Mesothelial cell of epicardium (in vitro differentiated cells): ENCODE results near the gene EFCAB5. TPM values are rescaled to one million over a fixed set of nuclear protein-coding genes. Genes with fewer than 3 reads are reported as not detected.

ENCODE experiments used
- DNase-seq, 2 experiments: peaks; one replicate each; pipeline ENCODE4 v3.0.0; 2021; ENCODE audit warnings: low spot score in 2 of 2; ENCODE audit not compliant: unreplicated experiment in 2 of 2
- H3K27ac Mint-ChIP-seq: 2 replicates; pipeline ENCODE4 v1.8.0; 2021; ENCODE audit warnings: mixed read lengths
- H3K27me3 Mint-ChIP-seq: 2 replicates; pipeline ENCODE4 v1.8.0; 2021; ENCODE audit warnings: low read depth, mixed read lengths
- H3K36me3 Mint-ChIP-seq: 2 replicates; pipeline ENCODE4 v1.8.0; 2021; ENCODE audit warnings: mixed read lengths
- H3K4me1 Mint-ChIP-seq: 2 replicates; pipeline ENCODE4 v1.8.0; 2021; ENCODE audit warnings: mixed read lengths
- H3K4me3 Mint-ChIP-seq: 2 replicates; pipeline ENCODE4 v1.8.0; 2021; ENCODE audit warnings: mild to moderate bottlenecking, moderate library complexity, mixed read lengths
- H3K9me3 Mint-ChIP-seq: 2 replicates; pipeline ENCODE4 v1.8.0; 2021; ENCODE audit warnings: mixed read lengths
- total RNA-seq: library from RNA; stranded (reverse); gene quantifications from 3 replicates; pipeline ENCODE4 v1.2.1, GENCODE V29; 2021
- TF ChIP-seq, protein P1 (sequence below): fragments of 200-600 bp; sonication (generic); IDR thresholded peaks from one replicate; pipeline ENCODE4 v1.5.0; 2021; ENCODE audit warnings: antibody characterized with exemption; ENCODE audit not compliant: unreplicated experiment

EFCAB5 gene
- total RNA-seq, 1 donor from 2014 or later, result 0.58 TPM

DNA sequence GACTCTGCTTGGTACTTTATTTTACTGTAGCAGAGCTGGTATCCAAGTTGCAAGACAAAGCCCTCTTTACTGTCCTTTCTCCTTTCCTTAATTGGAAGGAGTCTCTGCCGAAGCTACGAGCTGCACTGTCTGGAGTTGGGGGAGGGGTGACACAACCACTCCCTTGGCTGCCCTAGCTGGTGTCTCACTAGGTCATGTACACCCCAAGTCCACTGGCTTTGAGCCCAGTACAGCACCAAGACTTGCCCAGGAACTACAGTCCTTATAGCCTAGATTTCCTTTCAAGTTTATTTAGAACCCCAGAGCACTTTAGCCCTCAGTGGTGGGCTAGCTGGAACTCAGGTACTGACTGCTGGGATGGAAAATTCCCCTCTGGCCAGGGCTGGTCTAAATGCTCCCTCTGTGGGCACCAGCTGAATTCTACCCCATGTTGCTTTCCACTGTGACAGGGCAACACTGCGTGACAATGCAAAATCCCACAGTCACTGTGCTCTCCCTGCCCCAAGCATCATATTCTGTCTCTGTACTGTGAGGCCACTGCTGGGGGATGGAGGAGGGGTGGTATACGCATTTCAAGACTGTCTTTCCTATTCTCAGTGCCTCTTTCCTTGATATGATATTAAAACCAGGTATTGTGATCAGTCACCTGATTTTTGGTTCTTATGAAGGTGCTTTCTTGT lies 18.4 kb downstream of the EFCAB5 start:
- no peak overlapping the region for H3K4me3 Mint-ChIP-seq
- H3K27me3 Mint-ChIP-seq, result no peaks in the 10 kb centered on the region
- no peaks in the 10 kb centered on the region for H3K4me1 Mint-ChIP-seq
- DNase-seq, result no peak
- TF ChIP-seq, protein P1, sequence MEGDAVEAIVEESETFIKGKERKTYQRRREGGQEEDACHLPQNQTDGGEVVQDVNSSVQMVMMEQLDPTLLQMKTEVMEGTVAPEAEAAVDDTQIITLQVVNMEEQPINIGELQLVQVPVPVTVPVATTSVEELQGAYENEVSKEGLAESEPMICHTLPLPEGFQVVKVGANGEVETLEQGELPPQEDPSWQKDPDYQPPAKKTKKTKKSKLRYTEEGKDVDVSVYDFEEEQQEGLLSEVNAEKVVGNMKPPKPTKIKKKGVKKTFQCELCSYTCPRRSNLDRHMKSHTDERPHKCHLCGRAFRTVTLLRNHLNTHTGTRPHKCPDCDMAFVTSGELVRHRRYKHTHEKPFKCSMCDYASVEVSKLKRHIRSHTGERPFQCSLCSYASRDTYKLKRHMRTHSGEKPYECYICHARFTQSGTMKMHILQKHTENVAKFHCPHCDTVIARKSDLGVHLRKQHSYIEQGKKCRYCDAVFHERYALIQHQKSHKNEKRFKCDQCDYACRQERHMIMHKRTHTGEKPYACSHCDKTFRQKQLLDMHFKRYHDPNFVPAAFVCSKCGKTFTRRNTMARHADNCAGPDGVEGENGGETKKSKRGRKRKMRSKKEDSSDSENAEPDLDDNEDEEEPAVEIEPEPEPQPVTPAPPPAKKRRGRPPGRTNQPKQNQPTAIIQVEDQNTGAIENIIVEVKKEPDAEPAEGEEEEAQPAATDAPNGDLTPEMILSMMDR, result no peak
- H3K36me3 Mint-ChIP-seq, result peaks cover 2% of the 10 kb centered on the region
- H3K9me3 Mint-ChIP-seq, result peaks cover 26% of the 10 kb centered on the region
- H3K27ac Mint-ChIP-seq, result no peak overlapping the region

DNA sequence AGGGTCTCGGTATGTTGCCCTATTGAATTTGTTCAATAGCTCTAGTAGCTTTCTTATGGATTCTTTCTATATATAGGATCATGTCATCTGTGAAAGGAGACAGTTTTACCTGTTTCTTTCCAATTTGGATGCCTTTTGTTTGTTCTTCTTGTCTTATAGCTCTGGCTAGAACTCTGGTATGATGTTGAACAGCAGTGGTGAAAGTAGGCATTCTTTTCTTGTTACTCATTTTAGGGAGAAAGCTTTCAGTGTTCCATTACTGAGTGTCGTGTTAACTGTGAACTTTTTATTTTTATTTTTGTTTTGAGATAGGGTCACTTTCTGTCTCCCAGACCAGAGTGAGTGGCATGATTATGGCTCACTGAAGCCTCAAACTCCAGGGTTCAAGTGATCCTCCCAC lies 21.2 kb downstream of the EFCAB5 start:
- peaks cover 2% of the 10 kb centered on the region for H3K36me3 Mint-ChIP-seq
- H3K27me3 Mint-ChIP-seq, result no peaks in the 10 kb centered on the region
- no peak for DNase-seq
- TF ChIP-seq, protein P1, result no peak
- no peaks in the 10 kb centered on the region for H3K4me1 Mint-ChIP-seq
- peaks cover 19% of the 10 kb centered on the region for H3K9me3 Mint-ChIP-seq
- H3K27ac Mint-ChIP-seq, result no peak overlapping the region
- H3K4me3 Mint-ChIP-seq, result no peak overlapping the region

DNA sequence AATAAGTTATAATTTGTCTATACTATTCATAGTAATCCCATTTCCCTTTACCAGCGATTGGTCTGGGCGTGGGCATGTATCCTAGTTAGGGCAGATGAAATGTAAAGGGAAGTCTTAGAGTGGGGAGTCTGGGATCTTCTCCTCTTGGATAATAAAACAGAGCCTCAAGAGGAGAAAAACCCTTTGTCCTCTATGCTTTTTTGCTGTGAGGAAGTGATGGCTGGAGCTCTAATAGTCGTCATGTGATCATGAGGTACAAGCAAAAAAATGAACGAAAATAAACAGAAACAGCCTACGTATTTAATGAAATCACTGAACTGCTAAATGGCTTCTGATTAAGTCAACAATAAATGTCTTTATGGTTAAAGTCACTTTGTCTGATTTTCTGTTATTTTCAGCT lies 26.8 kb downstream of the EFCAB5 start:
- no peak for DNase-seq
- no peak overlapping the region for H3K27ac Mint-ChIP-seq
- H3K27me3 Mint-ChIP-seq, result no peaks in the 10 kb centered on the region
- H3K36me3 Mint-ChIP-seq, result no peaks in the 10 kb centered on the region
- H3K4me3 Mint-ChIP-seq, result no peak overlapping the region
- peaks cover 9% of the 10 kb centered on the region for H3K9me3 Mint-ChIP-seq
- TF ChIP-seq, protein P1, result no peak
- H3K4me1 Mint-ChIP-seq, result no peaks in the 10 kb centered on the region

DNA sequence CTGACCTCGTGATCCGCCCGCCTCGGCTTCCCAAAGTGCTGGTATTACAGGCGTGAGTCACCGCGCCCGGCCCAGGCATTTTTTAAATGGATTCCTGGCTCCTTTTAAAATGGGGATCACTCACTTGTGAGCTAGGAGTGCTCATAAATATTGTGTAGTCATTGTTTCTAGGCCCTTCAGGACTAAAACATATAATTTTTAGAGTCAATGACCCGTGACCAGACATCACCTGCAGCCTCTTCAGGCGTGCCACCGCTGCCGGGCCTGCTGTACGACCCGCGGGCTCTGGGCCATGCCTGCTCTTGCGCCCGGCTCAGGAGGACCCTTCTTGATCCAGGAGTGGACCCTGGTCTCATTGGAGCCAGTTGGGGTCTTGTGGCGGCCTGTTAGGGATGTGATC lies 30.8 kb downstream of the EFCAB5 start:
- Mint-ChIP-seq H3K27ac (no peak overlapping the region), H3K36me3 (no peaks in the 10 kb centered on the region), H3K4me3 (no peak overlapping the region), H3K4me1 (peaks cover 9% of the 10 kb centered on the region), H3K27me3 (no peaks in the 10 kb centered on the region), H3K9me3 (peaks cover 4% of the 10 kb centered on the region)
- TF ChIP-seq, protein P1, result no peak
- no peak for DNase-seq

- Mint-ChIP-seq H3K9me3 (peaks cover 4% of the 10 kb centered on the region), H3K27ac (no peak overlapping the region), H3K4me3 (no peak overlapping the region), H3K36me3 (no peaks in the 10 kb centered on the region), H3K4me1 (peaks cover 9% of the 10 kb centered on the region), H3K27me3 (no peaks in the 10 kb centered on the region)
- TF ChIP-seq, protein P1, result no peak
- no peak for DNase-seq
Measured at GRCh38 chr17:29973005-29973404, 31.6 kb downstream of the EFCAB5 start.
